ENCODE results near the gene RAET1L.
"Not testable (repeated sequence)": the region's sequence is repeated elsewhere in the genome, so short reads cannot be mapped to it uniquely, and the experiment has no call there.

RAET1L gene

DNA sequence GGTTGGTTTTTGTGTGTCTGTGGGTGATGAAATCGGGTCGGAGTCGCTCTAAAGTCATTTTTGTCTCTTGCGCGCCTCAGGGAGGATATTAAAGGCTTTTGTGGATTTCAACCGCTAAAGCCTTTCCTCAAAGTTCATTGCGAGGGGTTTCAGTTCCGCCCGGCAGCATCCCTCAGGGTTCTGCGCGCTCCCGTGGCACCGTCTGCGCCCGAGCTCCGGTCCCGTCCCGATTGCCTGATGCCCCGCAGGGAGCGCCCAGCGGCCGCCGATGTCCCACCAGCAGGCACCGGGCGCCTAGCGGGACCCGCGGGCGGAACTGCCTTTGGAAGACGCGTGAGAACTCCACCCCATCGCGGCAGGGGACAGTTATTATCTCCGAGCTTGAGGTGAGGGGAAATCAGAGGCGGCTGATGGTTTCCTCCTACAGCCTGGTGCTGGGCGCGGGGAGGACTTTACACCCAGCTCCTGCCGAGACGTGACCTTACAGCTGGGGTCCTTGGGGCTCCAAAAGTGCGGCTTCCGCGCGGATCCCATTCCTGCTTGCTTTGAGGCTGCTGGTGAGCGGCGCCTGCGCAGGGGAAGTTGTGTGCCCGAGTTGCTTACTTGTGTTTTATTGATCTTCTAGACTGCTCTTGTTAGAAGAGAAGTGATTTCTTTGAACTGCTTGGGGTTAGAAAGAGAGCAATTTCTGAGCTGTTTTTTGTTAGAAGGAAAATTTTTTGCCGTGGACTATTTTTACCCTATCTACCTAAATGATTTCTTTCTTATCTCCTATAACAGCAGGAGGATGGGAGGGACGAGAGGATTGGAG lies 34.5 kb downstream of the RAET1L start:
- no peak for DNase-seq

- DNase-seq: no peak
These were observed 35.1 kb downstream of the RAET1L start for GRCh38 chr6:149990212-149990660.

DNA sequence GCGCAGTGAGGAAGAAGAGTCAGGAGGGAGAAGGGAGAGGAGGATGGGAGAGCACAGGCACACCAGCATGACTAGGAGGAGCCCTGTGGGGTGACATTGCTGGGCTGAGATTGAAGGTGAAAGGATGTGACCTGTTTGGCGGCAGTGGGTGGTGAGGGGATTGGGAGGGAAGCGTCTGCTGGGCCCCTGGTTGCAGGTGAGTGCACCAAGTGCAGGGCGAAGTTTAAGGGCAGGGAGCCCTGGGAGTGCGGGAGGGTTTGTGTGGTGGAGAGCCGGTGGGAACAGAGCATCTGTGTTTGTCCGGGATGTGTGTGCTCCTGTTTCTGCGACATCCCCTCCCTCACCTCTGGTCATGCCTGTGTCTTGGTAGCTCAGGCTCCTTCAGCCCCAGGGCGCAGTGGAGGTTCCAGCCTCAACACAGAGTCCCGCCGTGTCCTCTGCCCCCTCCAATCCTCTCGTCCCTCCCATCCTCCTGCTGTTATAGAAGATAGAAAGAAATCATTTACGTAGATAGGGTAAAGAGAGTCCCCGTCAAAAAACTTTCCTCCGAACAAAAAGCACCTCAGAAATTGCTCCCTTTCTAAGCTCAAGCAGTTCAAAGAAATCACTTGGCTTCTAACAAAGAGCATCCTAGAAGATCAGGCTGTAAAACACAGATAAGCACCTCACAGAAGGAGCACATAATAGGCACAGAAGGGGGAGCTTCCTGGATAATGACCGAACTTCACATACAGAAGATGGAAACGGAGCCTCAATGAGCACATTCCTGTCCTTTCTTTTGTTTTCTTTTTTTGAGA lies 36.6 kb downstream of the RAET1L start:
- DNase-seq: no peak

DNA sequence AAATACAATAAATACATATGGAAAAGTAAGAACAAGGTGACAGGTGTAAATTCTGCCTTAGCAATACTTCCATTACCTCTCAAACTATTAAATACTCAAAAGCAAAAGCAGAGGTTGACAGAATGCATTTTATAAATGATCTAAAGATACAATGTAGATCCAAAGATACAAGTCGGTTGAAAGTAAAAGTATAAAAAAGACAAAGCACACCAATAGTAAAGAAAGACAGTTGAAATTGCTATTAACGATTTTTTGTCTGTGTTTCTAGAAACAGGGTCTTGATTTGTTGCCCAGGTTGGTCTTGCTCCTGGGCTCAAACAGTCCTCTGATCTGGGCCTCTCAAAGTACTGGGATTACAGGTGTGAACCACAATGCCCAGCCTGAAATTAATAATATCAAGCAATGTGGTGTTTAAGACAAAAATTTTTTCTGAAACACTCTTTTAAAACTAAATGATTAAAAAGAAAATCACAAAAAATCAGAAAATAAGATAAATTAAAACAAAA lies 37.7 kb downstream of the RAET1L start:
- DNase-seq: no peak

DNA sequence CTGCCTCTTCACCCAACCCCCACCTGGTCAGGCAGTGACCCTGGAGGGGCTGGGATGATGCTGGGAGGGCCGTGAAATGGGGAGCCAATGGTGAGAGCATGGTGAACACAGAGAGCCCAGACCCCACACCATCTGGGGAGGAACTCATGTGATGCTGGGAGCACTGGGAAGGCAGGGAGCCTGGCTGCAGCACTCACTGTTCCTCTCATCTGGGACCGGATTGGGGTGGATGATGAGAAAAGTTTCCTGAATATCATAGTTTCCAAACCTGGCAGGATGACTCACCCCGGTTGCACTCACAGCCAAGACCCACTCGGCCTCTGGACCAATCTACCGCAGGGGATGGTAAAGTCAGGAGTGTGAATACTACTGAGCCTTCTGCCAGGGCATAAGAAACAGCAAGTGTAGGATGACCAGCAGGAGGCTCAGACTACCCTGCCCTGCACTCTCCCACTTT lies 39.8 kb downstream of the RAET1L start:
- DNase-seq: no peak

DNA sequence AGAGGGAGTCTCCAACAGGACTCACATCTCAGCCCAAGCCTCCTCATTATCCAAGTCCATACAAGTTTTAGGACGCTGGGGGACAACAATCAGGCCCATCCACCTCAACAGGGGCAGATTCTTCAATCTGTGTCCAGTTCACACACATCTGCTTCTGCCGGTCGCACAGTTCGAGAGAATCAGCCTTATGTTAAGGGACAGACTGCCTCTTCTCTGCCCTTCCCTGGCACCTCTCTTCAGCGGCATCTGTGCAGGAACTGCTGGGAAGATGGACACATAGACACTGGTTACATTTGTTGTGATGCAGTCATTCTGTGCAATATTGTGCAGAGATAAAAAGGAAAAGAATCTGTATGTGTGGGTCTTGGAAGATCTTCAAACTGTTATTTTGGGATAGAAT lies 40.6 kb downstream of the RAET1L start:
- DNase-seq: no peak

DNA sequence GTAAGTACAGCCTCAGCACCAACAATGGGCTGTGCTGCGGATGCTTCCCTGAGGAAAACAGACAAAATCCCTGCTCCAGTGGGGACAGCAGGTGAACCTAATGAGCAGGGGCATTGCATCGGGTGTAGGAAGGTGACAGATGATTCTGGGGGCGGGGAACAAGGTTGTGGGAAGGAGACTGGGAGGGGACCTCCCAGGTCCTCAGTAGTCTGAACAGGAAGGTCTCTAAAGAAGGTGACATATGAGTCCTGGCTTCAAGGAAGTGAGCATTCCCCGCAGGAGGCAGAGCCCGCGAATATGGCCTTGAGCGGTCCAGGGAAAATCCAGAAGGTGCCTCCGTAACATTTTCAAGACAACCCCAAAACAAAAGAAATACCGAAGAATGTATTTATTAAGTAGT lies 42.2 kb downstream of the RAET1L start:
- DNase-seq: no peak

GRCh38 chr6:149979293-149979692 lies 46.0 kb downstream of the RAET1L start:
- no peak for DNase-seq

- no peak for DNase-seq
These were observed 46.7 kb downstream of the RAET1L start for GRCh38 chr6:149978610-149979009.

- DNase-seq: no peak
These were observed 48.1 kb downstream of the RAET1L start for GRCh38 chr6:149977221-149977620.

DNA sequence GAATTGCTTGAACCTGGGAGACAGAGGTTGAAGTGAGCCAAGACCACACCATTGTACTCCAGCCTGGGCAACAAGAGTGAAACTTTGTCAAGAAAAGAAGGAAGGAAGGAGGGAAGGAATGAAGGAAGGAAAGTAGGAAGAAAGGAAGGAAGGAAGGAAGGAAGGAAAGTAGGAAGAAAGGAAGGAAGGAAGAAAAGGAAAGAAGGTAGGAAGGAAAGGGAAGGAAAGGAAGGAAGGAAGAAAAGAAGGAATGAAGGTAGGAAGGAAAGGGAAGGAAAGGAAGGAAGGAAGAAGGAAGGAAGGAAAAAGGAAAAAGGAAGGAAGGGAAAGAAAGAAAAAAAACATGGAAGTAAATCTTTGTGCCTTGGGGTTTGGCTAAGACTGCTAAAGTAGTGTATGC lies 49.9 kb downstream of the RAET1L start:
- DNase-seq: no peak

GRCh38 chr6:149974825-149975224 lies 50.5 kb downstream of the RAET1L start:
- no peak for DNase-seq

DNA sequence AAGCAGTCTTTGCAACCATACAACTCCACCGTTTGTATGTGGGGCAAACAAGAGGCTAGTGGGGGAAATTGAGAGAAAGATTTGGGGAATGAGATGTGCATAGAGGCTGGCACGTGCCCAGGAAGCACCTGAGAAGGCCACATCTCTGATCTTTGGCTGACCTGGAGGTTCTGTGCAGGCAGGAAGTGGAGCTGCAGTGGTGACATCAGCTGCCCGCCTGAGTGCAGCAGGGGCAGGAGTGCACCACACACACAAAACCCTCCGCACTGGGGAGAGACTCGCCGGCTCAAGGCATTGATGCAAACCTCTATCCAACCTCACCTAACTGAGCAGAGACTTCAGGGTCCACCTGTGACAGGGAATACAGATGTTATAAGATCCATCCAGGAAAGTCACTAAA lies 50.9 kb downstream of the RAET1L start:
- not testable (repeated sequence) for DNase-seq

GRCh38 chr6:149969635-149970034 lies 55.7 kb downstream of the RAET1L start:
- DNase-seq: no peak

GRCh38 chr6:149968909-149969308 lies 56.4 kb downstream of the RAET1L start:
- not testable (repeated sequence) for DNase-seq
